A549 (cell line): ENCODE measurements around the gene UGT2A3. TPM values are rescaled to one million over a fixed set of nuclear protein-coding genes. Genes with fewer than 3 reads are reported as not detected.

Source experiments
- ATAC-seq, 2 experiments: fragments of 200-7000 bp in 1 of 2; fragments of >200 bp in 1 of 2; cut with Nextera tagmentation in 1 of 2; cut with Tn5 transposase in 1 of 2; 3 replicates each; pipeline versions ENCODE4 v1.8.0 to v1.9.1; 2018 to 2020; ENCODE audit warnings: mild to moderate bottlenecking in 1 of 2, moderate library complexity in 1 of 2
- CTCF ChIA-PET: fragments of 300-600 bp; sonication (Branson Sonifier 250); formaldehyde crosslinking; extraction: SDS; loops from one replicate; lab custom pipeline; 2021; ENCODE audit warnings: antibody characterized with exemption, inconsistent platforms; lab: Yijun Ruan, JAX
- POLR2A ChIA-PET: fragments of 350-600 bp; formaldehyde crosslinking; extraction: SDS; loops from one replicate; lab custom pipeline; 2021; ENCODE audit warnings: antibody characterized with exemption, inconsistent platforms; lab: Yijun Ruan, JAX
- DNase-seq, 2 experiments: peaks; one replicate each; pipeline versions ENCODE4 v3.0.0 to v3.0.0-alpha.2; 2011 to 2016; ENCODE audit warnings: low read depth in 1 of 2, low spot score in 1 of 2
- FAIRE-seq: peaks from 2 replicates; lab custom pipeline; 2011; peaks lifted over from hg19 to GRCh38; lab: Jason Lieb, UNC
- H3K27ac ChIP-seq, 2 experiments: fragments of >200 bp; sonication (Bioruptor Twin); formaldehyde crosslinking; 3 replicates each; pipeline ENCODE4 v1.5.1; 2016 to 2017
- H3K4me1 ChIP-seq: fragments of >200 bp; sonication (Bioruptor Twin); formaldehyde crosslinking; 3 replicates; pipeline ENCODE4 v1.6.1; 2016
- H3K4me2 ChIP-seq: fragments of >200 bp; sonication (Bioruptor Twin); formaldehyde crosslinking; 3 replicates; pipeline ENCODE4 v1.6.1; 2016
- H3K4me3 ChIP-seq: fragments of >200 bp; sonication (Bioruptor Twin); formaldehyde crosslinking; 3 replicates; pipeline ENCODE4 v1.5.1; 2016
- H3K9me3 ChIP-seq: fragments of >200 bp; sonication (Bioruptor Twin); formaldehyde crosslinking; 3 replicates; pipeline ENCODE4 v1.6.1; 2016
- CBX8 ChIP-seq: fragments of 200-600 bp; sonication (generic); IDR thresholded peaks from 2 replicates; pipeline ENCODE4 v1.6.1; 2016
- CHD4 ChIP-seq: fragments of 200-600 bp; sonication (generic); IDR thresholded peaks from 2 replicates; pipeline ENCODE4 v1.6.1; 2016; ENCODE audit warnings: antibody characterized with exemption, mild to moderate bottlenecking, borderline replicate concordance
- GATA3 ChIP-seq: IDR thresholded peaks from 2 replicates; pipeline ENCODE4 v1.6.1; 2012; ENCODE audit warnings: borderline replicate concordance
- JUNB ChIP-seq: fragments of >200 bp; sonication (Bioruptor Twin); formaldehyde crosslinking; IDR thresholded peaks from 2 replicates; pipeline ENCODE4 v1.6.1; 2016
- POLR2AphosphoS2 ChIP-seq: conservative IDR thresholded peaks from 2 replicates; pipeline ENCODE4 v1.6.1; 2012; ENCODE audit warnings: low read length, improper control_type of control experiment, inconsistent platforms
- TP53 ChIP-seq: fragments of 250-450 bp; sonication (Bioruptor Pico); IDR thresholded peaks from 2 replicates; pipeline ENCODE4 v1.5.0; 2021; ENCODE audit warnings: mild to moderate bottlenecking, moderate library complexity
- ZC3H11A ChIP-seq: fragments of 450-650 bp; IDR thresholded peaks from 2 replicates; pipeline ENCODE4 v1.6.1; 2014; ENCODE audit warnings: antibody characterized with exemption, mild to moderate bottlenecking
- ZFP36 ChIP-seq: fragments of 450-650 bp; IDR thresholded peaks from 2 replicates; pipeline ENCODE4 v1.6.1; 2014; ENCODE audit warnings: borderline replicate concordance; ENCODE audit not compliant: partially characterized antibody
- WGBS: methylation state at CpG from one replicate; pipeline ENCODE4 v1.1.6; 2017; ENCODE audit errors: missing lambda C conversion rate; 5-methylcytosine and 5-hydroxymethylcytosine counted together
- polyA plus RNA-seq, 4 experiments: library from polyadenylated mRNA; depleted of rRNA in 3 of 4; stranded (reverse); fragments of >200 nt; fragmentation: RNase III in 1 of 4; extraction: RNeasy Plus Mini Kit Qiagen cat#74134 plus additional on column Dnase treatment in 1 of 4; gene quantifications; 2 replicates in 3 of 4; 3 replicates in 1 of 4; pipeline ENCODE4 v1.2.3, GENCODE V29; 2011 to 2017
- small RNA-seq, 6 experiments: library from RNA; depleted of rRNA; stranded (forward); fragments of <200 nt; gene quantifications; one replicate each; pipeline ENCODE3, GENCODE V24; 2012
- TF ChIP-seq, protein P1 (sequence below): fragments of 200-600 bp; sonication (generic); IDR thresholded peaks from 2 replicates; pipeline ENCODE4 v1.6.1; 2016; ENCODE audit warnings: antibody characterized with exemption, mild to moderate bottlenecking, moderate library complexity

Gene UGT2A3
- polyA plus RNA-seq, 2 of the 4 experiments (the other 2 are of a cell fraction) = 0.37 to 0.59 TPM

DNA sequence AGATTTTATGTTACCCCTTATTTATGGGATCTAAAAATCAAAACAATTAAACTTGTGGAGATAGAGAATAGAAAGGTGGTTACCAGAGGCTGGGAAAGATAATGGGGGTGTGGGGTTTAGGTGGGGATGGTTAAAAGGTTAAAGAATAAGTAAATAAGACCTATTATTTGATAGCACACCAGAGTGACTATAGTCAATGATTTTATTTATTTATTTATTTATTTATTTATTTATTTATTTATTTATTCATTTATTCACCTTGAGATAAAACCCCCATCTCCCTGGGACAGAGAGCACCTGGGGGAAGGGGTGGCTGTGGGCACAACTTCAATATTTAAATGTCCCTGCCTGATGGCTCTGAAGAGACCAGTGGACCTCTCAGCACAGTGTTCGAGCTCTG lies 66.1 kb downstream of the UGT2A3 start:
- POLR2A ChIA-PET = no interaction called here
- DNase-seq (no peak), FAIRE-seq (no peak), ATAC-seq (no peak)
- H3K9me3 ChIP-seq = no peaks in the 10 kb centered on the region
- no peak overlapping the region for H3K4me3 ChIP-seq
- H3K4me1 ChIP-seq = no peaks in the 10 kb centered on the region
- CTCF ChIA-PET = no interaction called here
- H3K27ac ChIP-seq = 0 out of 6 replicates have a peak overlapping the region, but pooled peaks of 1 of the 2 experiments have one; percentile 18
- no peak overlapping the region for H3K4me2 ChIP-seq
- WGBS = 100% methylated on average over 1 of the region's 1 CpG
- TF ChIP-seq CHD4 (no peak), ZC3H11A (peak; percentile 57), TP53 (CRISPR knock-in tag) (no peak)

DNA sequence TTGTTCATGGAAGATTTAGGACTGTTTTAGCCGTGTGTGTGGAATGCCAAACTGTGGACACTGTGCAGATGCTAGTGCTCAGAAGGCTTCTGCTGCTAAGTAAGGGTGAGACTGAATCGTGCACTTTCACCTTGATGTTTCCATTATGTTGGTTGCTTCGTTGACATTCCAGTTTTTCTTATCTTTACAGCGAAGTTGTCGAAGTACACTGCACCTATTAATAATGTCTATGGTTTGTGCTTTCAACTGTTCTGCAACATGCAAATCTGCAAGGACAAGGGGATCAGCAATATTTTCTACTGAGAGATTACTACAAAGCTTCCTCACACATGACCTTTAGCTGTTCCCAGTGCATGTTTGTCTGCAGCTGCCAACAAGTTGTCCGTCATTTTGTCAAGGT lies 67.7 kb downstream of the UGT2A3 start:
- FAIRE-seq = no peak

More for the DNA sequence above, 67.7 kb downstream of the UGT2A3 start:
- POLR2A ChIA-PET = no interaction called here
- no peak for TF ChIP-seq POLR2AphosphoS2
- no peak for TF ChIP-seq JUNB
- no peak for TF ChIP-seq GATA3
- TF ChIP-seq, protein P1, sequence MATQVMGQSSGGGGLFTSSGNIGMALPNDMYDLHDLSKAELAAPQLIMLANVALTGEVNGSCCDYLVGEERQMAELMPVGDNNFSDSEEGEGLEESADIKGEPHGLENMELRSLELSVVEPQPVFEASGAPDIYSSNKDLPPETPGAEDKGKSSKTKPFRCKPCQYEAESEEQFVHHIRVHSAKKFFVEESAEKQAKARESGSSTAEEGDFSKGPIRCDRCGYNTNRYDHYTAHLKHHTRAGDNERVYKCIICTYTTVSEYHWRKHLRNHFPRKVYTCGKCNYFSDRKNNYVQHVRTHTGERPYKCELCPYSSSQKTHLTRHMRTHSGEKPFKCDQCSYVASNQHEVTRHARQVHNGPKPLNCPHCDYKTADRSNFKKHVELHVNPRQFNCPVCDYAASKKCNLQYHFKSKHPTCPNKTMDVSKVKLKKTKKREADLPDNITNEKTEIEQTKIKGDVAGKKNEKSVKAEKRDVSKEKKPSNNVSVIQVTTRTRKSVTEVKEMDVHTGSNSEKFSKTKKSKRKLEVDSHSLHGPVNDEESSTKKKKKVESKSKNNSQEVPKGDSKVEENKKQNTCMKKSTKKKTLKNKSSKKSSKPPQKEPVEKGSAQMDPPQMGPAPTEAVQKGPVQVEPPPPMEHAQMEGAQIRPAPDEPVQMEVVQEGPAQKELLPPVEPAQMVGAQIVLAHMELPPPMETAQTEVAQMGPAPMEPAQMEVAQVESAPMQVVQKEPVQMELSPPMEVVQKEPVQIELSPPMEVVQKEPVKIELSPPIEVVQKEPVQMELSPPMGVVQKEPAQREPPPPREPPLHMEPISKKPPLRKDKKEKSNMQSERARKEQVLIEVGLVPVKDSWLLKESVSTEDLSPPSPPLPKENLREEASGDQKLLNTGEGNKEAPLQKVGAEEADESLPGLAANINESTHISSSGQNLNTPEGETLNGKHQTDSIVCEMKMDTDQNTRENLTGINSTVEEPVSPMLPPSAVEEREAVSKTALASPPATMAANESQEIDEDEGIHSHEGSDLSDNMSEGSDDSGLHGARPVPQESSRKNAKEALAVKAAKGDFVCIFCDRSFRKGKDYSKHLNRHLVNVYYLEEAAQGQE = no peak
- TF ChIP-seq ZFP36 = no peak
- TF ChIP-seq CBX8 = no peak
- Histone ChIP-seq H3K4me3 (no peak overlapping the region), H3K27ac (no peak overlapping the region), H3K9me3 (no peaks in the 10 kb centered on the region), H3K4me2 (no peak overlapping the region), H3K4me1 (no peaks in the 10 kb centered on the region)
- CTCF ChIA-PET = no interaction called here
- DNase-seq = no peak
- 71% methylated on average over 6 of the region's 6 CpGs for WGBS
- no peak for ATAC-seq

Small RNA genes within 50 kb of the gene (small RNA-seq; reads per million reads assigned to genes)
- gene AC021146.3 (0 reads per million in 6 experiments), gene AC021146.6 (0 reads per million in 6 experiments)

Other genes with a start within 250 kb of the UGT2A3 start
- 0.44 and 0.62 TPM in 2 replicates for gene UGT2B10, start 135.8 kb downstream of the UGT2A3 start, polyA plus RNA-seq (2011; rRNA removed)
- 0.12 TPM in 2 of 3 replicates, not detected in the other for gene UGT2B10, start 135.8 kb downstream of the UGT2A3 start, polyA plus RNA-seq (2017; fragmentation: RNase III; extraction: RNeasy Plus Mini Kit Qiagen cat#74134 plus additional on column Dnase treatment)
- 0.56 and 0.78 TPM in 2 replicates for gene UGT2B7, start 144.7 kb upstream of the UGT2A3 start, polyA plus RNA-seq (2011; rRNA removed)
- 0.22 to 0.51 TPM (median 0.30 TPM) in 3 replicates for gene UGT2B7, start 144.7 kb upstream of the UGT2A3 start, polyA plus RNA-seq (2017; fragmentation: RNase III; extraction: RNeasy Plus Mini Kit Qiagen cat#74134 plus additional on column Dnase treatment)